K562 (cell line): ENCODE data around the gene EFCAB13. TPM values are rescaled to one million over a fixed set of nuclear protein-coding genes. Genes with fewer than 3 reads are reported as not detected.

ENCODE experiments used
- AFF1 ChIP-seq, 2 experiments: fragments of 450-650 bp; IDR thresholded peaks; 2 replicates each; pipeline ENCODE4 v1.6.1; 2018; ENCODE audit warnings: mild to moderate bottlenecking in 2 of 2, low read depth in 1 of 2; ENCODE audit not compliant: partially characterized antibody in 2 of 2
- CBX1 ChIP-seq: sonication (generic); IDR thresholded peaks from 2 replicates; pipeline ENCODE4 v1.6.1; 2016; ENCODE audit warnings: antibody characterized with exemption, low read depth, mild to moderate bottlenecking
- NCOA6 ChIP-seq: fragments of 450-650 bp; IDR thresholded peaks from 2 replicates; pipeline ENCODE4 v1.6.1; 2017; ENCODE audit warnings: mild to moderate bottlenecking
- PHF8 ChIP-seq: fragments of 200-600 bp; sonication (generic); IDR thresholded peaks from 2 replicates; pipeline ENCODE4 v1.6.1; 2012; ENCODE audit warnings: mixed run types, mild to moderate bottlenecking, inconsistent platforms, low read length, moderate library complexity, borderline replicate concordance
- TBP ChIP-seq: optimal IDR thresholded peaks from 2 replicates; pipeline ENCODE3; 2011; ENCODE audit warnings: low read depth, low read length, improper control_type of control experiment
- ZBTB40 ChIP-seq, 2 experiments: fragments of 450-650 bp in 1 of 2; sonication (generic) in 1 of 2; formaldehyde crosslinking in 1 of 2; IDR thresholded peaks; 2 replicates each; pipeline versions ENCODE4 v1.7.1 to v1.9.0; 2016 to 2022; ENCODE audit warnings: inconsistent platforms in 1 of 2, mild to moderate bottlenecking in 1 of 2, missing genetic modification reagents in 1 of 2
- ZBTB5 ChIP-seq: fragments of 450-650 bp; IDR thresholded peaks from 2 replicates; pipeline ENCODE4 v1.6.1; 2017; ENCODE audit warnings: antibody characterized with exemption
- ZC3H11A ChIP-seq: IDR thresholded peaks from 2 replicates; pipeline ENCODE4 v1.6.1; 2012; ENCODE audit warnings: low read depth, low read length, improper control_type of control experiment
- ZNF431 ChIP-seq: sonication (generic); formaldehyde crosslinking; IDR thresholded peaks from 2 replicates; pipeline ENCODE4 v1.8.0; 2022; ENCODE audit warnings: mild to moderate bottlenecking, missing genetic modification reagents
- ZSCAN29 ChIP-seq: fragments of 450-650 bp; IDR thresholded peaks from 2 replicates; pipeline ENCODE4 v1.6.1; 2017
- polyA plus RNA-seq, 8 experiments: library from polyadenylated mRNA; depleted of rRNA in 4 of 8; stranded (reverse) in 5 of 8; unstranded in 3 of 8; fragments of >200 nt; fragmentation: Nextera tagmentation in 2 of 8; fragmentation: Illumina TruSeq in 1 of 8; extraction: Ambion mirVana in 2 of 8; extraction: Trizol in 1 of 8; gene quantifications; 2 replicates each; pipeline versions ENCODE4 v1.2.1 to v1.2.3, GENCODE V29; 2011 to 2014; ENCODE audit warnings: inconsistent platforms in 1 of 8, missing spikeins in 1 of 8
- total RNA-seq, 7 experiments: library from RNA; depleted of rRNA in 6 of 7; stranded (reverse); fragments of >200 nt in 6 of 7; fragmentation: Illumina TruSeq in 2 of 7; extraction: Trizol in 2 of 7; gene quantifications; 2 replicates each; pipeline versions ENCODE4 v1.2.1 to v1.2.3, GENCODE V29; 2011 to 2021; ENCODE audit warnings: low replicate concordance in 1 of 7

EFCAB13 gene
- total and polyA plus RNA-seq, 9 of the 15 experiments (the other 6 are each of a cell fraction or from before 2014, with no cell fraction given) = 0.32 to 1.3 (median 0.95) TPM

- TF ChIP-seq TBP = peak; percentile 89
- peak; percentile 93 for TF ChIP-seq CBX1
- TF ChIP-seq ZBTB40 (IDR thresholded peaks at IDR 0.05) = peak; percentile 63; the same call in 1 of the 2 replicates
- TF ChIP-seq ZBTB40 (CRISPR knock-in tag; IDR thresholded peaks at IDR 0.05) = no peak
- TF ChIP-seq PHF8 = peak; percentile 87; the same call in 1 of the 2 replicates
- TF ChIP-seq ZNF431 = no peak; the same call in 1 of the 2 replicates
- TF ChIP-seq AFF1 (IDR thresholded peaks at IDR 0.05; ENCODE audit: low read depth in 1 of 2, partially characterized antibody in 2 of 2) = peak in 1 of 2 experiments; percentile 73
- no peak for TF ChIP-seq ZC3H11A
- peak; percentile 34; the same call in 1 of the 2 replicates for TF ChIP-seq NCOA6
- TF ChIP-seq ZBTB5 = no peak
- TF ChIP-seq ZSCAN29 = no peak
Observed at GRCh38 chr17:47323382-47324223, at the start of gene EFCAB13 (continued).
